Peyer's patch (tissue), 4 donors: Measurements from ENCODE around the gene LMOD1. TPM values are rescaled to one million over a fixed set of nuclear protein-coding genes. Genes with fewer than 3 reads are reported as not detected.
"Not testable (repeated sequence)": the region's sequence is repeated elsewhere in the genome, so short reads cannot be mapped to it uniquely, and the experiment has no call there.

ENCODE experiments used
- DNase-seq, 3 donors: peaks; one replicate each; pipeline ENCODE4 v3.0.0-alpha.2; 2017 to 2019
- H3K27ac ChIP-seq, 4 donors: fragments of 200-600 bp; sonication (generic); one replicate each; pipeline ENCODE4 v1.5.1; 2016 to 2019
- H3K27me3 ChIP-seq, 2 donors: fragments of 200-600 bp; sonication (generic); one replicate each; pipeline ENCODE4 v1.5.1; 2019
- H3K36me3 ChIP-seq, 3 donors: fragments of 200-600 bp; sonication (generic); one replicate each; pipeline ENCODE4 v1.5.1; 2016 to 2019
- H3K4me1 ChIP-seq, 4 donors: fragments of 200-600 bp; sonication (generic); one replicate each; pipeline ENCODE4 v1.5.1; 2016 to 2019
- H3K4me3 ChIP-seq, 4 donors: fragments of 200-600 bp; sonication (generic); 1 replicate in 3 of 4; 2 replicates in 1 of 4; pipeline ENCODE4 v1.5.1; 2016 to 2019; ENCODE audit warnings: mild to moderate bottlenecking in 1 of 4
- H3K9me3 ChIP-seq, 4 donors: fragments of 200-600 bp; sonication (generic); one replicate each; pipeline ENCODE4 v1.5.1; 2016 to 2019; ENCODE audit warnings: mild to moderate bottlenecking in 1 of 4
- CTCF ChIP-seq, 6 experiments: fragments of 450-650 bp in 4 of 6; fragments of 200-600 bp in 2 of 6; sonication (generic) in 1 of 6; IDR thresholded peaks; one replicate each; pipeline ENCODE4 v1.5.1; 2017 to 2019; ENCODE audit warnings: antibody characterized with exemption in 6 of 6, mild to moderate bottlenecking in 3 of 6, moderate library complexity in 1 of 6
- POLR2A ChIP-seq, 2 donors: fragments of 450-650 bp; IDR thresholded peaks; one replicate each; pipeline ENCODE4 v1.5.1; 2017; ENCODE audit warnings: antibody characterized with exemption in 2 of 2, mild to moderate bottlenecking in 2 of 2, moderate library complexity in 2 of 2
- total RNA-seq, 4 donors: library from RNA; depleted of rRNA; stranded (reverse); fragments of >200 nt; gene quantifications; one replicate each; pipeline ENCODE4 v1.1.0, GENCODE V29; 2016

LMOD1 gene
- total RNA-seq, 4 donors from 2014 or later = 10.0 to 70.1 (median 32.6) TPM

DNA sequence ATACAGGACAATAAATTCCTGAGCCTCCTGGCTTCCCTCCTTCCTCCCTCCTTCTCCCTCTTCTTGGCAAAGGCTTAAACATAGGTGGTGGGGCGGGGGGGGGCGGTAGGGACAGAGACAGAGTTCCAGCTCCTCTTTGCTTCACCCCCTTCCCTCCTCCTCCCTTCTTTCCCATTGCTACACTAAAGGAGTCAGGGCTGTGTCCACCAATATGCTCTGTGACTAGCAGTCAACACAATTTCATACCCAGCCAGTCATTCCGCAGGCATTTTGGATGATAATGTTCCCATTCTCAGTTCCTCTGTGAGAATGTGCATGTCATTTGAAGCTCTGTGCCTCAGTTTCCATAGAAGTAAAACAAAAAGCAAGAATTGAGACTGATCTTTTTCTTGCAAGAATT lies 1.7 kb downstream of the LMOD1 start:
- no peak for DNase-seq
- TF ChIP-seq CTCF (IDR thresholded peaks at IDR 0.05) (no peak), POLR2A (IDR thresholded peaks at IDR 0.05) (no peak)
- Histone ChIP-seq H3K4me3 (peak overlapping the region; percentile 18 to 59 (median 34)), H3K36me3 (no peaks in the 10 kb centered on the region), H3K27ac (peak overlapping the region in 3 of 4 donors; percentile 31 to 88 (median 67)), H3K4me1 (no peaks in the 10 kb centered on the region), H3K9me3 (no peaks in the 10 kb centered on the region), H3K27me3 (no peaks in the 10 kb centered on the region)

DNA sequence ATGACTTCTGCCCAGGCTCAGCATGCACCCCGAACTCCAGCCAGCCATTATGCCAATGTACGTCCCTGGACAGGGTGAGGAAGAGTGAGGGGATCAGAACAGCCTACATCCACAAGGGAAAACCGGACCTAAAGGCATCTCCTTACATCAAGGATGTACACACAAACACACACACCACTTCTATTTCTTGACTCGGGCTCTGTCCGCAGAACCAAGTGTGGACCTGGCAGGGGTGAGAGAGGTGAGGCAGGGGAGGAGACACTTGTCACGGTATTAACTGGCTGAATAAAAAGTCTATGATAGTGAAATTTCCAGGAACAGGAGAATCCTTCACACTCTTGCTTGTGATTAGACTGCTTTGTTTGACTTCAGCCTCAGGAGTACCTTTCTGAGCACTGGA lies 2.3 kb downstream of the LMOD1 start:
- Histone ChIP-seq H3K27ac (peak overlapping the region in 3 of 4 donors; percentile 22 to 88 (median 31)), H3K36me3 (no peaks in the 10 kb centered on the region), H3K9me3 (no peaks in the 10 kb centered on the region), H3K27me3 (no peaks in the 10 kb centered on the region), H3K4me3 (peak overlapping the region; percentile 15 to 59 (median 34)), H3K4me1 (no peaks in the 10 kb centered on the region)
- DNase-seq = no peak
- TF ChIP-seq POLR2A (IDR thresholded peaks at IDR 0.05) (no peak), CTCF (IDR thresholded peaks at IDR 0.05) (no peak)

DNA sequence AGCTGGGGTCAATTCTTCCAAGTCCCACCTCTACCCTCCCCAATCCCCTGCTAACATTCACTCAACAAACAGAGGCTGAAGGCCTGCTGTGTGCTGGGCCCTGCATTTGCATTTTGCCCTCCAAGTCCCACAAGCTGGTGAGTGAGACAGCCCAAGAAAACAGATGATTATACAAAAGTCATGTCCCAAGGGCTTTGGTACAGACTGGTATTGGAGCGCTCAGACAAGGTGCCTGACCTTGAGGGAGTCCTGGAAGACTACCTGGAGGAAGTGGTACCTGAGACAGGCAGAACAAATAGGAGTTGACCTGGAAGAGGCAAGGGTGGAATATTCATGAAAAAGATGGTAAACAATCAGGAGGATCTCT lies 4.2 kb downstream of the LMOD1 start:
- Histone ChIP-seq H3K27me3 (no peaks in the 10 kb centered on the region), H3K27ac (peak overlapping the region in 3 of 4 donors; percentile 34 to 52 (median 49)), H3K4me3 (peak overlapping the region in 2 of 4 donors; percentile 14 to 59), H3K4me1 (no peaks in the 10 kb centered on the region), H3K9me3 (no peaks in the 10 kb centered on the region), H3K36me3 (no peaks in the 10 kb centered on the region)
- TF ChIP-seq POLR2A (IDR thresholded peaks at IDR 0.05) (no peak), CTCF (IDR thresholded peaks at IDR 0.05) (no peak)
- no peak for DNase-seq

- Histone ChIP-seq H3K36me3 (no peaks in the 10 kb centered on the region), H3K4me3 (peak overlapping the region in 2 of 4 donors; percentile 14 to 59), H3K27ac (peak overlapping the region in 3 of 4 donors; percentile 34 to 52 (median 49)), H3K9me3 (no peaks in the 10 kb centered on the region), H3K4me1 (no peaks in the 10 kb centered on the region), H3K27me3 (no peaks in the 10 kb centered on the region)
- TF ChIP-seq POLR2A (IDR thresholded peaks at IDR 0.05) (no peak), CTCF (IDR thresholded peaks at IDR 0.05) (no peak)
- DNase-seq = no peak
Measured at GRCh38 chr1:201941420-201942128, 4.8 kb downstream of the LMOD1 start.

DNA sequence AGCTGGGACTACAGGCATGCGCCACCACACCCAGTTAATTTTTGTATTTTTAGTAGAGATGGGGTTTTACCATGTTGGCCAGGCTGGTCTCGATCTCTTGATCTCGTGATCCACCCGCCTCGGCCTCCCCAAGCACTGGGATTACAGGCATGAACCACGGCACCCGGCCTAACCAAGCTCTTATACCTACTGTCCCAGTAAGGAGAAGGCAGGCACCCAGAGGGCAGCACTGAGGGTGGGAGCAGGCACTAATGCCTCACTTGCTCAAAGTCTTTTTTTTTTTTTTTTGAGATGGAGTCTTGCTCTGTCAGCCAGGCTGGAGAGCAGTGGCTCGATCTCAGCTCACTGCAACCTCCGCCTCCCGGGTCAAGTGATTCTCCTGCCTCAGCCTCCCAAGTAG lies 6.0 kb downstream of the LMOD1 start:
- not testable (repeated sequence) for H3K36me3 ChIP-seq, H3K4me1 ChIP-seq, H3K4me3 ChIP-seq, H3K9me3 ChIP-seq, H3K27me3 ChIP-seq, DNase-seq
- peak overlapping the region in 1 of 4 donors; percentile 81 for H3K27ac ChIP-seq

- Histone ChIP-seq H3K4me3 (no peak overlapping the region), H3K9me3 (no peaks in the 10 kb centered on the region), H3K27me3 (no peaks in the 10 kb centered on the region), H3K4me1 (no peaks in the 10 kb centered on the region), H3K27ac (peak overlapping the region in 2 of 4 donors; percentile 2 to 81), H3K36me3 (no peaks in the 10 kb centered on the region)
- DNase-seq = no peak
- no peak for TF ChIP-seq POLR2A (IDR thresholded peaks at IDR 0.05)
- no peak for TF ChIP-seq CTCF (IDR thresholded peaks at IDR 0.05)
Measured at GRCh38 chr1:201939574-201939973, 6.8 kb downstream of the LMOD1 start.
